Anterior cingulate cortex (tissue), 58 donors: ENCODE results near the gene TMEM127.
"Not testable (repeated sequence)": the region's sequence is repeated elsewhere in the genome, so short reads cannot be mapped to it uniquely, and the experiment has no call there.

ENCODE experiments used
- DNase-seq, 58 donors: peaks; one replicate each; lab custom pipeline; 2025; lab: John Stamatoyannopoulos, UW

The TMEM127 gene

GRCh38 chr2:96243843-96244242 is 22.0 kb downstream of the TMEM127 start:
- DNase-seq, result no peak

DNA sequence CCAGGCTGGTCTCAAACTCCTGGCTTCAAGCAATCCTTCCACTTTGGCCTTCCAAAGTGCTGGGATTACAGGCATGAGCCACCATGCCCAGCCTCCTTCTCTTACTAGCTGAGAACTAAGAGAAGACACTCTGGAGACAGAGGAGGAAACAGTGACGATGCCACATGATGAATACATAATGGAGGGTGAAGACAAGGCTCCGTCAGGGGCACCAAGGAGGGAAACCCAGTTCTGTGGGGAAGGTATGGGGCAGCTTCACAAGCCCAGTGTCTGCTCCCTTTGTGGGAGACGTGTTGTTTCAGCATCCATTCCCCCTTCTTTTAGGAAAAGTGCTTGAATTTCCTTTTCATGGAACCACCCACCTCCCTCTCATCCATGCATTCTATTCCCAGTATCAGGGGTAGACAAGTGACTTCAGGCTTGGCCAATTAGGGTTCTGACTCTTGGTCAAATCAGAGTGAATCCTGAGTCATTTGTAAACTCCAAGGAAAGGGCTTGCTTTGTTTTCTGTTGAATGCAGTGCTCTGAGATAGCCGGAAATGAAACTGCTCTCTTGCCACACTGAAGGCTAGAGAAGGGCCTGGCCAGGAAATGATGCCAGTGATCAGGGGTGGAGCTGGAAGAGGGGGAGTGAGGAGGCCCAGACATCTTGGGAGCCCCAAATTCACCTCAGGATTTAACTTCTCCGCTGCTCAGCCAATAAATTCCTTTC is 23.7 kb downstream of the TMEM127 start:
- DNase-seq, result peak in 22 of 58 donors; percentile 9 to 64 (median 32)

- DNase-seq, result no peak
These were observed 24.6 kb downstream of the TMEM127 start for GRCh38 chr2:96241227-96241626.

- DNase-seq, result no peak
These were observed 25.3 kb downstream of the TMEM127 start for GRCh38 chr2:96240341-96241038.

GRCh38 chr2:96239745-96240264 is 26.0 kb downstream of the TMEM127 start:
- DNase-seq, result no peak

DNA sequence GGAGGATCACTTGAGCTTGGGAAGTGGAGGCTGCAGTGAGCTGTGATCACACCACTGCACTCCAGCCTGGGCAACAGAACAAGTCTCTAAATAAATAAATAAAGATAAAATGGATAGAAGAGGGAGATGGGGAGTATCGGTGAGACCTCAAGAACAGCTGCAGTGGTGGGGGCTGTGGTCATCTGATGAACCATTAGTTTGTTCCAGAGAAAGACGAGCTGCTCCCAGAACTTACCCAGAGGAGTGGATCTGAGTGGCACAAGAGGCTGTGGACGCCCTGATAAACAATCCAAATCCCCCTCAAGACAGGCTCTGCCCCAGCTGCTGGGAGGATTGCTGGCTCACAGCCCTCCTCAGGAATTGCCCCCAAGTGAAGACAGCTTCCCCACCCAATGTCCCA is 26.7 kb downstream of the TMEM127 start:
- no peak for DNase-seq

- no peak for DNase-seq
These were observed 27.5 kb downstream of the TMEM127 start for GRCh38 chr2:96238266-96238665.

GRCh38 chr2:96236882-96237281 is 28.9 kb downstream of the TMEM127 start:
- no peak for DNase-seq

GRCh38 chr2:96233880-96234316 is 31.9 kb downstream of the TMEM127 start:
- no peak for DNase-seq

DNA sequence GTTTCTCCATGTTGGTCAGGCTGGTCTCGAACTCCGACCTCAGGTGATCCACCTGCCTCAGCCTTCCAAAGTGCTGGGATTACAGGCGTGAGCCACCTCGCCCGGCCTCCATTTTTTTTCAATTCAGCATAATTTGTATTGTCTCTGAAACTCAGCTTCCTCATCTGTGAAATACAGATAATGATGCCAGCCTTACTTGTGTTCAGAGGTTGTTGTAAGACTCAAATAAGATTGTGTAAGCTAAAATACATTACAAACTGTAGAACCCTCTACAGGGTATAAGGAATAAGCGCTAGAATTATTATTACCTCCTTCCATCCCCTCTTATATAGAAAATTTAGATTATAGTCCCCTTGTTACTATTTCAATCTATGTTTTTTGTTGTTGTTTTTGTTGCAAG is 32.4 kb downstream of the TMEM127 start:
- DNase-seq, result no peak

GRCh38 chr2:96231316-96231715 is 34.5 kb downstream of the TMEM127 start:
- DNase-seq, result no peak

DNA sequence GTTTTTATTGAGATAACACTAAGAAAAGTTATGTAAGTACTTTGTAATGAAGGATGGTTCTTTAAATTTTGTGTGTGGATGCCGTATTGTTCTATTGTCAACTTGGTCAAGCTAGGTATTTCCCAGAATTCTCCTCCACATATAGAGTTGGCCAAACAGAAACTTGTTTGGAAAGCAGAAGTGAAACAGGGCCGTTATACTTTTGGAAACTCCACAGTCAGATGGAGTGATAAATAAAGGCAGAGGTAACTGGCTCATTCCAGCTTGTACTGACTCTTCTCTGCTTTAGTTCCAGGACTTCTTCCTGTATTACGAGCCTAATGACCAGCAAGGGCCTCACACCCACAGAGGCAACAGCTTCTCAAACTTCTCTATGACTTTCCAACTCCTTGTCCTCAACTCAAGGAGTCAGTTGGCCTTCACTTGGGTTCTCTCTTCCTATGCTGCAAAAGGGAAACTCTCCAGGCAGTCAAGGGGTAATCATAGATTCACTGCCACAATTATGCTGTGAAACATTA is 40.7 kb downstream of the TMEM127 start:
- DNase-seq, result no peak

DNA sequence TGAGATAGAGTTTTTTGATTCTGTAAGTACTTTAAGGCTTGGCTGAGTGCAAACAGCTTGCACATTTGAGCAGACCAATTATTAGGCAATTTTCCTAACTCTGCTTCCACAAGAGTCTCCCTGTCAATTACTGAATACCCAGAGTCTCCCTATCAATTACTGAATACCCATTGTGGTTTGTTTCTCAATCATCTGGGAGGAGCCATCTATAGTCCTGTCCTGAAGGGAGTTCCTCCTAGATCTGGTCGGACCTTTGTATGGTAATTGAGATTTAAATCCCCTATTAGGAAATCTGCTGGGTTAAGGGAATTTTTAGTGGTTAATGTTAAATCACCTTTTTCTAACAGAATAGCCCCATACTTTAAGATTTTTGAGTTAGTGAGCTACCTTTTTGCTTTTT is 44.7 kb downstream of the TMEM127 start:
- not testable (repeated sequence) for DNase-seq

- DNase-seq, result not testable (repeated sequence)
These were observed 45.8 kb downstream of the TMEM127 start for GRCh38 chr2:96219959-96220358.

GRCh38 chr2:96218508-96219131 is 47.2 kb downstream of the TMEM127 start:
- no peak for DNase-seq

DNA sequence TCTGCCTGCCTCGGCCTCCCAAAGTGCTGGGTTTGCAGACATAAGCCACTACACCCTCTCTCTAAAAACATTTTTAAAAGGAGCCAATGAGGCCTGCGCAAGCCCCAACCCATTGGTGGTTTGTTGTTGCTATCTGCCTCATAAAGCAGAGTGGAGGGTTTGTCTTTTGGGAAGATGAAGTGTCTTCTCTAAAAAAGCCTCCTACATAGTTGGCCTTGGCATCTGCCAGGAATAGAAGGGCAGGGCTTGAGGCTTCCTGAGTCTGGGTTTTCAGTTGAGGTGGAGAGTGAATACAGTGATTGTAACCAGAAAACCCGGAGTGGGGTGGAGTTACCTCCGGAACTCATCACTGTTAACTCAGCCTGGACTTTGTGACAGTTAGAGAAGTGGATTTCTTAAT is 51.2 kb downstream of the TMEM127 start:
- no peak for DNase-seq

DNA sequence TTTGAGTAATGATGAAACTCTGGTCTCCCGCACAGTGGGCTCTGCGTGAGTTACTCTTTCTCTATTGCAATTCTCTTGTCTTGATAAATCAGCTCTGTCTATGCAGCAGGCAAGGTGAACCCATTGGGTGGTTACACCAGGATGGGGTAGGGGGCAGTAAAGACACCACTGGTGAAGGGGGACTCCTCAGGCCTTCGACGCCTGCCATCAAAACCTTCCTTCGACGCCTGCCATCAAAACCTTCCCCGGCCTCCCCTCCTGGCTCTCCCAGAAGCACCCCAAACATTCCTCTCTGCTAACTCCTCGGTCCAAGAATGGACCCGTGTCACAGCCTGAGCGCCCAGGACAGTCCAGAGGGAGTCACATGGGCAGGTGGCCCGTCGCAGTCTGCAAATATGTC is 52.4 kb downstream of the TMEM127 start:
- DNase-seq, result no peak

- DNase-seq, result no peak
These were observed 53.5 kb downstream of the TMEM127 start for GRCh38 chr2:96212339-96212738.

GRCh38 chr2:96209729-96210085 is 56.1 kb downstream of the TMEM127 start:
- DNase-seq, result no peak

- no peak for DNase-seq
These were observed 56.6 kb downstream of the TMEM127 start for GRCh38 chr2:96209011-96209728.
